IMR-90 (cell line): Measurements from ENCODE around the gene SIGLEC14. TPM values are rescaled to one million over a fixed set of nuclear protein-coding genes. Genes with fewer than 3 reads are reported as not detected.

Experiments used
- ATAC-seq: fragments of 200-7000 bp; cut with Tn5 transposase; 2 replicates; pipeline ENCODE4 v1.9.1; 2020; ENCODE audit warnings: low read depth, mild to moderate bottlenecking, moderate library complexity
- BruUV-seq: library from RNA; stranded (reverse); fragments of 400-500 nt; replicated peaks from 2 replicates; lab custom pipeline; 2021; lab: Mats Ljungman, UMichigan
- CTCF ChIA-PET: fragments of 300-600 bp; formaldehyde crosslinking; extraction: SDS; loops from one replicate; lab custom pipeline; 2021; ENCODE audit warnings: antibody characterized with exemption; lab: Yijun Ruan, JAX
- POLR2A ChIA-PET: fragments of 300-600 bp; sonication (Branson Sonifier 250); formaldehyde crosslinking; loops from one replicate; lab custom pipeline; 2022; ENCODE audit warnings: antibody characterized with exemption; ENCODE audit not compliant: unreplicated experiment; lab: Charles Lee
- DNase-seq: peaks from one replicate; pipeline ENCODE4 v3.0.0; 2013
- H2AFZ ChIP-seq: replicated peaks from 2 replicates; pipeline ENCODE3; 2013; ENCODE audit warnings: low read length, mild to moderate bottlenecking; ENCODE audit not compliant: poor library complexity
- H2AK5ac ChIP-seq: 2 replicates; pipeline ENCODE4 v1.6.1; 2013; ENCODE audit warnings: low read depth, low read length, inconsistent platforms
- H2AK9ac ChIP-seq: replicated peaks from 2 replicates; pipeline ENCODE3; 2013; ENCODE audit warnings: mild to moderate bottlenecking, low read depth, low read length, moderate library complexity; ENCODE audit not compliant: poor library complexity
- H2BK120ac ChIP-seq: 2 replicates; pipeline ENCODE4 v1.6.1; 2013; ENCODE audit warnings: low read depth, low read length, inconsistent platforms
- H2BK15ac ChIP-seq: 3 replicates; pipeline ENCODE4 v1.6.1; 2013; ENCODE audit warnings: low read depth, low read length, inconsistent platforms
- H2BK20ac ChIP-seq: 2 replicates; pipeline ENCODE4 v1.6.1; 2013; ENCODE audit warnings: low read depth, mild to moderate bottlenecking, inconsistent platforms, low read length, moderate library complexity
- H2BK5ac ChIP-seq: 2 replicates; pipeline ENCODE4 v1.6.1; 2013; ENCODE audit warnings: mild to moderate bottlenecking, low read depth, low read length, inconsistent platforms; ENCODE audit not compliant: poor library complexity, severe bottlenecking
- H3K14ac ChIP-seq: replicated peaks from 2 replicates; pipeline ENCODE4 v1.6.1; 2013; ENCODE audit warnings: low read depth, low read length, inconsistent platforms
- H3K18ac ChIP-seq: 2 replicates; pipeline ENCODE4 v1.6.1; 2013; ENCODE audit warnings: low read depth, low read length, control low read depth
- H3K23ac ChIP-seq: 2 replicates; pipeline ENCODE4 v1.6.1; 2013; ENCODE audit warnings: low read depth, low read length, inconsistent platforms
- H3K27ac ChIP-seq: 2 replicates; pipeline ENCODE4 v1.5.1; 2013; ENCODE audit warnings: mild to moderate bottlenecking, control low read depth, low read length; ENCODE audit not compliant: insufficient read depth
- H3K27me3 ChIP-seq: 2 replicates; pipeline ENCODE4 v1.6.1; 2013; ENCODE audit warnings: low read length; ENCODE audit not compliant: control insufficient read depth, insufficient read depth
- H3K36me3 ChIP-seq: 2 replicates; pipeline ENCODE4 v1.6.1; 2013; ENCODE audit warnings: low read length, mixed read lengths; ENCODE audit not compliant: control insufficient read depth, insufficient read depth
- H3K4ac ChIP-seq: 2 replicates; pipeline ENCODE4 v1.6.1; 2013; ENCODE audit warnings: low read depth, low read length, inconsistent platforms
- H3K4me1 ChIP-seq: 2 replicates; pipeline ENCODE4 v1.6.1; 2013; ENCODE audit warnings: low read length, mixed read lengths; ENCODE audit not compliant: control insufficient read depth, insufficient read depth
- H3K4me2 ChIP-seq: 2 replicates; pipeline ENCODE4 v1.6.1; 2013; ENCODE audit warnings: low read depth, mild to moderate bottlenecking, control low read depth, low read length, moderate library complexity
- H3K4me3 ChIP-seq: 2 replicates; pipeline ENCODE4 v1.5.1; 2013; ENCODE audit warnings: low read depth, mild to moderate bottlenecking, control low read depth, low read length, moderate library complexity; ENCODE audit not compliant: insufficient read depth
- H3K56ac ChIP-seq: 2 replicates; pipeline ENCODE4 v1.6.1; 2013; ENCODE audit warnings: low read length, inconsistent platforms; ENCODE audit not compliant: insufficient read depth; ENCODE audit errors: extremely low read depth
- H3K79me1 ChIP-seq, 2 experiments: 2 replicates each; pipeline ENCODE4 v1.6.1; 2013; ENCODE audit warnings: low read length in 2 of 2, inconsistent platforms in 1 of 2, low read depth in 1 of 2
- H3K9ac ChIP-seq: 2 replicates; pipeline ENCODE4 v1.6.1; 2013; ENCODE audit warnings: low read depth, low read length, control low read depth
- H3K9me1 ChIP-seq: 2 replicates; pipeline ENCODE4 v1.6.1; 2013; ENCODE audit warnings: low read length, inconsistent platforms; ENCODE audit not compliant: insufficient read depth
- H3K9me3 ChIP-seq: 2 replicates; pipeline ENCODE4 v1.6.1; 2013; ENCODE audit warnings: low read length; ENCODE audit not compliant: control insufficient read depth, insufficient read depth
- H4K20me1 ChIP-seq: 2 replicates; pipeline ENCODE4 v1.6.1; 2013; ENCODE audit warnings: low read length, inconsistent platforms; ENCODE audit not compliant: insufficient read depth
- H4K5ac ChIP-seq: 2 replicates; pipeline ENCODE4 v1.6.1; 2013; ENCODE audit warnings: mild to moderate bottlenecking, low read depth, low read length, control low read depth
- H4K8ac ChIP-seq, 2 experiments: 2 replicates each; pipeline ENCODE4 v1.6.1; 2013; ENCODE audit warnings: low read depth in 2 of 2, low read length in 2 of 2, control low read depth in 1 of 2, inconsistent platforms in 1 of 2
- H4K91ac ChIP-seq: 2 replicates; pipeline ENCODE4 v1.6.1; 2013; ENCODE audit warnings: low read depth, low read length, inconsistent platforms; ENCODE audit not compliant: insufficient read depth
- BHLHE40 ChIP-seq: fragments of 150-350 bp; IDR thresholded peaks from 2 replicates; pipeline ENCODE4 v1.6.1; 2016; ENCODE audit warnings: mild to moderate bottlenecking, low read depth, low read length
- CTCF ChIP-seq: conservative IDR thresholded peaks from 2 replicates; pipeline ENCODE4 v1.5.1; 2012; ENCODE audit warnings: mild to moderate bottlenecking, low read depth, low read length, improper control_type of control experiment
- MXI1 ChIP-seq: IDR thresholded peaks from 2 replicates; pipeline ENCODE4 v1.6.1; 2012; ENCODE audit warnings: low read depth, mild to moderate bottlenecking, low read length, moderate library complexity, borderline replicate concordance
- RAD21 ChIP-seq: IDR thresholded peaks from 2 replicates; pipeline ENCODE4 v1.6.1; 2012; ENCODE audit warnings: low read length, improper control_type of control experiment
- RCOR1 ChIP-seq: IDR thresholded peaks from 2 replicates; pipeline ENCODE4 v1.6.1; 2012; ENCODE audit warnings: mild to moderate bottlenecking, low read length, improper control_type of control experiment; ENCODE audit not compliant: insufficient replicate concordance
- RFX5 ChIP-seq: IDR thresholded peaks from 2 replicates; pipeline ENCODE4 v1.8.0; 2012; ENCODE audit warnings: low read depth, mild to moderate bottlenecking, low read length, moderate library complexity
- SMC3 ChIP-seq: fragments of 150-350 bp; IDR thresholded peaks from 2 replicates; pipeline ENCODE4 v1.6.1; 2016; ENCODE audit warnings: low read depth, mild to moderate bottlenecking, antibody characterized with exemption, low read length, moderate library complexity
- USF2 ChIP-seq: fragments of 150-350 bp; IDR thresholded peaks from 2 replicates; pipeline ENCODE4 v1.6.1; 2017; ENCODE audit warnings: mild to moderate bottlenecking, antibody characterized with exemption, low read length, low read depth
- WGBS, 2 experiments: methylation state at CpG; one replicate each; pipeline versions ENCODE4 v1.1.5 to v1.1.7; 2013; ENCODE audit warnings: missing lambda C conversion rate in 2 of 2; ENCODE audit not compliant: insufficient read length in 1 of 2; ENCODE audit errors: extremely low coverage in 2 of 2; 5-methylcytosine and 5-hydroxymethylcytosine counted together
- dilution Hi-C: fragments of 300-500 bp; cut with HindIII; formaldehyde crosslinking; loops from one replicate; pipeline ENCODE4 v1.14.3; 2018; ENCODE audit warnings: low sequenced_read_pairs; ENCODE audit not compliant: unreplicated experiment
- in situ Hi-C: fragments of 300-500 bp; cut with MboI; formaldehyde crosslinking; loops from 3 replicates; pipeline ENCODE4 v1.14.3; 2019; ENCODE audit warnings: low sequenced_read_pairs, inconsistent platforms, mixed read lengths
- intact Hi-C: fragments of 100-400 bp; cut with micrococcal nuclease; formaldehyde crosslinking; loops from 2 replicates; pipeline ENCODE4 v1.10.0; 2022
- polyA plus RNA-seq, 3 experiments: library from polyadenylated mRNA; depleted of rRNA; stranded (reverse); fragments of >200 nt; gene quantifications; 2 replicates each; pipeline ENCODE4 v1.2.3, GENCODE V29; 2012; ENCODE audit warnings: low replicate concordance in 1 of 3
- total RNA-seq: library from RNA; depleted of rRNA; stranded (reverse); fragments of >200 nt; gene quantifications from 2 replicates; pipeline ENCODE4 v1.2.3, GENCODE V29; 2012

SIGLEC14 gene
- total and polyA plus RNA-seq, 2 of the 4 experiments (the other 2 are of a cell fraction), result not detected

- Histone ChIP-seq H2AFZ (no peak overlapping the region), H3K14ac (no peak overlapping the region), H3K27ac (no peak overlapping the region), H3K18ac (no peak overlapping the region), H3K56ac (no peak overlapping the region), H2BK15ac (no peak overlapping the region), H3K4me2 (no peak overlapping the region), H3K9me3 (no peaks in the 10 kb centered on the region), H3K79me1 (no peaks in the 10 kb centered on the region), H4K5ac (no peak overlapping the region), H3K36me3 (no peaks in the 10 kb centered on the region), H3K27me3 (no peaks in the 10 kb centered on the region), H3K4me1 (no peaks in the 10 kb centered on the region), H4K8ac (no peak overlapping the region), H3K9ac (no peak overlapping the region), H2AK5ac (no peak overlapping the region), H3K9me1 (no peaks in the 10 kb centered on the region), H4K20me1 (no peaks in the 10 kb centered on the region), H3K4me3 (no peak overlapping the region), H4K91ac (no peak overlapping the region), H3K4ac (no peak overlapping the region), H2BK120ac (no peak overlapping the region), H2AK9ac (no peak overlapping the region), H2BK5ac (no peak overlapping the region), H2BK20ac (no peak overlapping the region), H3K23ac (no peak overlapping the region)
- intact Hi-C loops (loop anchor here (1.0 kb wide), 3 partner anchors 49 to 170 kb away; no protein-coding TSS in a partner anchor), dilution Hi-C loops (no loop called here), in situ Hi-C loops (no loop called here)
- CTCF ChIA-PET, result interaction anchor here (0.6 to 1.2 kb wide), 2 partner anchors 49 to 71 kb away, joined by 3 to 4 read pairs; no protein-coding TSS in a partner anchor
- WGBS, 2 experiments, result 100% methylated on average over 1 of the region's 13 CpGs; no CpG with 5 or more reads in 1 of the 2 experiments
- no TSS peak for BruUV-seq
- POLR2A ChIA-PET, result no interaction called here
- ATAC-seq (peak; percentile 94), DNase-seq (peak; percentile 70)
- peak; percentile 47 for TF ChIP-seq RAD21
- no peak for TF ChIP-seq RFX5
- peak; percentile 76 for TF ChIP-seq CTCF
- no peak for TF ChIP-seq BHLHE40
- peak; percentile 54 for TF ChIP-seq RCOR1
- TF ChIP-seq USF2, result no peak
- TF ChIP-seq SMC3, result peak; percentile 78
- TF ChIP-seq MXI1, result peak; percentile 72; the same call in 1 of the 2 replicates
Measured at GRCh38 chr19:51607920-51608562, 38.6 kb downstream of the SIGLEC14 start.
